HG02852 (cell line): ENCODE results near the gene PCDHA4.

Experiments
- ATAC-seq: cut with Tn5 transposase; IDR thresholded peaks from one replicate; pipeline ENCODE4 v1.9.1; 2021; ENCODE audit warnings: mild to moderate bottlenecking, moderate library complexity; ENCODE audit not compliant: unreplicated experiment

Gene PCDHA4

GRCh38 chr5:140855772-140856674 lies 49.2 kb downstream of the PCDHA4 start, which contains the start of gene PCDHA10:
TSS of gene PCDHA10 (plus strand) at chr5:140855897. CDS start at chr5:140856049, 152 bp downstream.
- no peak for ATAC-seq

- ATAC-seq = no peak
Measured at GRCh38 chr5:140857177-140857986, 50.5 kb downstream of the PCDHA4 start.

GRCh38 chr5:140857987-140858240 lies 51.0 kb downstream of the PCDHA4 start:
- no peak for ATAC-seq

- ATAC-seq = no peak
Measured at GRCh38 chr5:140862441-140863295, 55.8 kb downstream of the PCDHA4 start.
